H1 (cell line): ENCODE results near the gene VIM. TPM values are rescaled to one million over a fixed set of nuclear protein-coding genes. Genes with fewer than 3 reads are reported as not detected.

Experiments
- CTCF ChIA-PET: fragments of 300-600 bp; sonication (Branson Sonifier 250); formaldehyde crosslinking; loops from one replicate; lab custom pipeline; 2021; ENCODE audit not compliant: partially characterized antibody; lab: Charles Lee
- POLR2A ChIA-PET: fragments of 300-600 bp; sonication (Branson Sonifier 250); formaldehyde crosslinking; loops from one replicate; lab custom pipeline; 2021; ENCODE audit warnings: inconsistent platforms; ENCODE audit not compliant: partially characterized antibody; lab: Charles Lee
- DNase-seq, 2 experiments: peaks; one replicate each; pipeline versions ENCODE4 v3.0.0 to v3.0.0-alpha.2; 2010 to 2022; ENCODE audit warnings: low spot score in 2 of 2, low read depth in 1 of 2, mixed read lengths in 1 of 2
- FAIRE-seq: peaks from 2 replicates; lab custom pipeline; 2011; peaks lifted over from hg19 to GRCh38; lab: Jason Lieb, UNC
- H2AFZ ChIP-seq: 2 replicates; pipeline ENCODE4 v1.8.1; 2012; ENCODE audit warnings: low read length, inconsistent platforms
- H2AK5ac ChIP-seq: 2 replicates; pipeline ENCODE4 v1.6.1; 2013; ENCODE audit warnings: low read depth, low read length
- H2BK120ac ChIP-seq: replicated peaks from 2 replicates; pipeline ENCODE3; 2013; ENCODE audit warnings: low read depth, low read length, inconsistent platforms
- H2BK12ac ChIP-seq: 2 replicates; pipeline ENCODE4 v1.6.1; 2013; ENCODE audit warnings: low read depth, low read length
- H2BK15ac ChIP-seq: 2 replicates; pipeline ENCODE4 v1.6.1; 2013; ENCODE audit warnings: low read length
- H2BK20ac ChIP-seq: 2 replicates; pipeline ENCODE4 v1.6.1; 2013; ENCODE audit warnings: low read length
- H2BK5ac ChIP-seq: 2 replicates; pipeline ENCODE4 v1.6.1; 2013; ENCODE audit warnings: low read depth, low read length
- H3K14ac ChIP-seq: 2 replicates; pipeline ENCODE4 v1.6.1; 2013; ENCODE audit warnings: inconsistent platforms; ENCODE audit not compliant: insufficient read length
- H3K18ac ChIP-seq: 2 replicates; pipeline ENCODE4 v1.6.1; 2013; ENCODE audit warnings: low read length; ENCODE audit errors: extremely low read depth
- H3K23ac ChIP-seq: 2 replicates; pipeline ENCODE4 v1.6.1; 2013; ENCODE audit warnings: inconsistent platforms; ENCODE audit not compliant: insufficient read length
- H3K23me2 ChIP-seq: 2 replicates; pipeline ENCODE4 v1.6.1; 2013; ENCODE audit warnings: low read depth, low read length
- H3K27ac ChIP-seq: 2 replicates; pipeline ENCODE4 v1.6.1; 2011; ENCODE audit warnings: low read depth, low read length, inconsistent platforms
- H3K27me3 ChIP-seq, 4 experiments: replicated peaks in 1 of 4; 1 replicate in 1 of 4; 2 replicates in 3 of 4; pipeline versions ENCODE4 v1.6.1 to v1.8.1; 2011 to 2013; ENCODE audit warnings: low read length in 3 of 4, mild to moderate bottlenecking in 3 of 4, inconsistent platforms in 2 of 4, mixed read lengths in 2 of 4, moderate library complexity in 1 of 4; ENCODE audit not compliant: control insufficient read depth in 3 of 4, insufficient read depth in 3 of 4; ENCODE audit errors: extremely low read depth in 1 of 4
- H3K36me3 ChIP-seq, 4 experiments: 2 replicates each; pipeline versions ENCODE4 v1.6.1 to v1.8.1; 2011 to 2013; ENCODE audit warnings: mild to moderate bottlenecking in 4 of 4, low read length in 3 of 4, moderate library complexity in 2 of 4, control low read depth in 1 of 4, inconsistent platforms in 1 of 4; ENCODE audit not compliant: insufficient read depth in 4 of 4, control insufficient read depth in 2 of 4
- H3K4ac ChIP-seq: replicated peaks from 2 replicates; pipeline ENCODE3; 2013; ENCODE audit warnings: low read length, low read depth, mixed read lengths, inconsistent platforms; ENCODE audit not compliant: insufficient read length
- H3K4me1 ChIP-seq, 4 experiments: replicated peaks in 1 of 4; 1 replicate in 1 of 4; 2 replicates in 3 of 4; pipeline versions ENCODE4 v1.6.1 to v1.8.1; 2011 to 2013; ENCODE audit warnings: low read length in 3 of 4, inconsistent platforms in 2 of 4, mixed read lengths in 1 of 4; ENCODE audit not compliant: insufficient read depth in 4 of 4, control insufficient read depth in 3 of 4
- H3K4me2 ChIP-seq, 2 experiments: 2 replicates each; pipeline versions ENCODE4 v1.6.1 to v1.8.1; 2011 to 2013; ENCODE audit warnings: low read depth in 2 of 2, low read length in 2 of 2, control low read depth in 1 of 2, inconsistent platforms in 1 of 2, mild to moderate bottlenecking in 1 of 2; ENCODE audit not compliant: insufficient read depth in 1 of 2
- H3K4me3 ChIP-seq, 4 experiments: fragments of 200-600, 300-600 bp in 1 of 4; sonication (generic), shearing (Covaris generic), sonication (Bioruptor Twin) in 1 of 4; 2 replicates each; pipeline versions ENCODE4 v1.5.1 to v1.8.1; 2011 to 2016; ENCODE audit warnings: low read length in 4 of 4, low read depth in 3 of 4, control low read depth in 2 of 4, inconsistent platforms in 2 of 4, mild to moderate bottlenecking in 2 of 4, mixed read lengths in 1 of 4, moderate library complexity in 1 of 4; ENCODE audit not compliant: insufficient read depth in 2 of 4; ENCODE audit errors: extremely low read depth in 1 of 4
- H3K56ac ChIP-seq: replicated peaks from 2 replicates; pipeline ENCODE3; 2013; ENCODE audit warnings: low read depth, mild to moderate bottlenecking, mixed read lengths, low read length, inconsistent platforms; ENCODE audit not compliant: insufficient read length
- H3K79me1 ChIP-seq: 2 replicates; pipeline ENCODE4 v1.6.1; 2013; ENCODE audit warnings: low read depth, low read length, control low read depth
- H3K79me2 ChIP-seq, 2 experiments: 2 replicates each; pipeline versions ENCODE4 v1.6.1 to v1.8.1; 2012 to 2013; ENCODE audit warnings: low read length in 2 of 2, mild to moderate bottlenecking in 2 of 2, inconsistent platforms in 1 of 2; ENCODE audit not compliant: insufficient read depth in 2 of 2, control insufficient read depth in 1 of 2
- H3K9ac ChIP-seq, 4 experiments: replicated peaks in 1 of 4; 1 replicate in 1 of 4; 2 replicates in 3 of 4; pipeline versions ENCODE4 v1.6.1 to v1.8.1; 2011 to 2013; ENCODE audit warnings: low read depth in 3 of 4, low read length in 3 of 4, control low read depth in 2 of 4, mild to moderate bottlenecking in 2 of 4, moderate library complexity in 2 of 4, inconsistent platforms in 1 of 4; ENCODE audit errors: extremely low read depth in 1 of 4
- H3K9me3 ChIP-seq, 2 experiments: 2 replicates each; pipeline versions ENCODE4 v1.6.1 to v1.8.1; 2012 to 2013; ENCODE audit warnings: mild to moderate bottlenecking in 2 of 2, moderate library complexity in 2 of 2, control low read depth in 1 of 2, inconsistent platforms in 1 of 2, low read depth in 1 of 2, low read length in 1 of 2, mixed read lengths in 1 of 2; ENCODE audit not compliant: insufficient read depth in 2 of 2
- H4K20me1 ChIP-seq, 2 experiments: replicated peaks in 1 of 2; 2 replicates each; pipeline versions ENCODE3 to v1.8.1; 2011 to 2013; ENCODE audit warnings: inconsistent platforms in 2 of 2, low read length in 2 of 2, mild to moderate bottlenecking in 1 of 2; ENCODE audit not compliant: insufficient read depth in 2 of 2, control insufficient read depth in 1 of 2
- H4K5ac ChIP-seq: 2 replicates; pipeline ENCODE4 v1.6.1; 2013; ENCODE audit warnings: low read length, low read depth, mixed read lengths, inconsistent platforms; ENCODE audit not compliant: insufficient read length
- H4K8ac ChIP-seq: 2 replicates; pipeline ENCODE4 v1.8.0; 2013; ENCODE audit warnings: mild to moderate bottlenecking, moderate library complexity, low read length, inconsistent platforms; ENCODE audit not compliant: insufficient read depth; ENCODE audit errors: extremely low read depth
- H4K91ac ChIP-seq: replicated peaks from 2 replicates; pipeline ENCODE3; 2013; ENCODE audit warnings: low read length, mixed read lengths, inconsistent platforms; ENCODE audit not compliant: insufficient read length
- BACH1 ChIP-seq: IDR thresholded peaks from 2 replicates; pipeline ENCODE4 v1.6.1; 2012; ENCODE audit warnings: low read length, improper control_type of control experiment
- BRCA1 ChIP-seq: IDR thresholded peaks from 2 replicates; pipeline ENCODE4 v1.6.1; 2012; ENCODE audit warnings: low read depth, low read length, improper control_type of control experiment
- CBX8 ChIP-seq: fragments of 300-800, 300-1000 bp; sonication (generic); IDR thresholded peaks from 2 replicates; pipeline ENCODE4 v1.7.1; 2016; ENCODE audit warnings: low read depth, low read length, borderline replicate concordance
- CHD1 ChIP-seq: IDR thresholded peaks from 2 replicates; pipeline ENCODE4 v1.6.1; 2012; ENCODE audit warnings: low read depth, low read length, improper control_type of control experiment
- CHD2 ChIP-seq: IDR thresholded peaks from 2 replicates; pipeline ENCODE4 v1.6.1; 2012; ENCODE audit warnings: low read length, improper control_type of control experiment
- CREB1 ChIP-seq: IDR thresholded peaks from 2 replicates; pipeline ENCODE4 v1.6.1; 2012; ENCODE audit warnings: inconsistent platforms
- E2F6 ChIP-seq: IDR thresholded peaks from 2 replicates; pipeline ENCODE4 v1.6.1; 2012; ENCODE audit warnings: inconsistent platforms
- EZH2 ChIP-seq: fragments of 200-600 bp; sonication (generic); IDR thresholded peaks from 2 replicates; pipeline ENCODE4 v1.7.1; 2012; ENCODE audit warnings: low read depth, mild to moderate bottlenecking, moderate library complexity, low read length, inconsistent platforms; ENCODE audit not compliant: severe bottlenecking
- MAX ChIP-seq: IDR thresholded peaks from 2 replicates; pipeline ENCODE4 v1.6.1; 2012; ENCODE audit warnings: inconsistent platforms
- NRF1 ChIP-seq: IDR thresholded peaks from 2 replicates; pipeline ENCODE4 v1.6.1; 2011; ENCODE audit warnings: mild to moderate bottlenecking, low read depth, low read length, improper control_type of control experiment
- PHF8 ChIP-seq: fragments of 200-600 bp; sonication (generic); conservative IDR thresholded peaks from 2 replicates; pipeline ENCODE4 v1.7.1; 2012; ENCODE audit warnings: low read depth, mild to moderate bottlenecking, inconsistent platforms, low read length, moderate library complexity
- RBBP5 ChIP-seq: IDR thresholded peaks from 2 replicates; pipeline ENCODE4 v1.7.1; 2012; ENCODE audit warnings: low read depth, mild to moderate bottlenecking, inconsistent platforms, low read length, moderate library complexity, borderline replicate concordance
- SP1 ChIP-seq: IDR thresholded peaks from 2 replicates; pipeline ENCODE4 v1.6.1; 2011; ENCODE audit warnings: low read depth, low read length
- TAF7 ChIP-seq: optimal IDR thresholded peaks from 2 replicates; pipeline ENCODE3; 2011; ENCODE audit warnings: low read depth, mild to moderate bottlenecking, inconsistent platforms, low read length, moderate library complexity, borderline replicate concordance
- YY1 ChIP-seq: IDR thresholded peaks from 2 replicates; pipeline ENCODE4 v1.6.1; 2011; ENCODE audit warnings: low read depth, mild to moderate bottlenecking, low read length
- WGBS, 2 experiments: shearing (Covaris generic) in 1 of 2; methylation state at CpG; one replicate each; pipeline versions ENCODE4 v1.1.6 to v1.1.7; 2013 to 2015; ENCODE audit warnings: low lambda C conversion rate in 2 of 2, mixed read lengths in 2 of 2, inconsistent platforms in 1 of 2, low coverage in 1 of 2, missing lambda C conversion rate in 1 of 2; ENCODE audit not compliant: insufficient replicate concordance in 2 of 2, insufficient coverage in 1 of 2, insufficient read length in 1 of 2; ENCODE audit errors: extremely low coverage in 1 of 2, missing lambda C conversion rate in 1 of 2; 5-methylcytosine and 5-hydroxymethylcytosine counted together
- polyA plus RNA-seq, 7 experiments: library from polyadenylated mRNA; depleted of rRNA in 3 of 7; stranded (reverse) in 5 of 7; unstranded in 2 of 7; fragments of >200 nt in 5 of 7; fragments of 200-250 nt in 2 of 7; gene quantifications; 1 replicate in 5 of 7; 2 replicates in 1 of 7; 4 replicates in 1 of 7; pipeline versions ENCODE4 v1.2.1 to v1.2.3, GENCODE V29; 2011 to 2013; ENCODE audit warnings: missing spikeins in 2 of 7, mixed read lengths in 2 of 7
- total RNA-seq: library from RNA; stranded (reverse); fragmentation: NEBNext Ultra II Directional; extraction: Animal tissue kit (Norgen Biotek cat#: 25700); gene quantifications from 2 replicates; pipeline ENCODE4 v1.2.1, GENCODE V29; 2021

VIM gene
- total and polyA plus RNA-seq, 2 of the 8 experiments (the other 6 are each of a cell fraction or from before 2014, with no cell fraction given), result 347 to 372 TPM

DNA sequence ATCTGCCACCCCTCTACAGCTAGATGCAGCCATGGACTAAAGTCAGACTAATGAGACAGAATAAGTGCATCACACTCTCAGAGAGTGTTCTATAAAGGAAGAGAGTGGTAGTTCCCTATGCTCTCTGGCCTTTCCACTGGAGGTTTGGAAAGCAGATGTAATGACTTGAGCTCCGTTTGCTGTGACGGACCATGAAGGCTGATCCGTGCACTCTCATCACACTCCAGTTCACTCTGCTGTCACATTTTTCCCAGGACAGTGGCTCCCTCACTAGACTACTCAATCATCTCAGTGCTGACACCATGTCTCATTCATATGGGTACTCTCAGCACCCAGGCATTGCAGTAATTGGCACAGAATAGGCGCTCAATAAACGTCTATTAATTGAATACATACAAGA, 46.9 kb upstream of the VIM start:
- H3K23ac ChIP-seq, result no peak overlapping the region
- WGBS, 2 experiments, result 90% methylated on average over 5 of the region's 5 CpGs; no CpG with 5 or more reads in 1 of the 2 experiments
- no peaks in the 10 kb centered on the region; the same call in 1 of the 2 replicates for H3K79me1 ChIP-seq
- H3K14ac ChIP-seq, result no peak overlapping the region
- H3K27me3 ChIP-seq, result no peaks in the 10 kb centered on the region
- H3K9ac ChIP-seq, result no peak overlapping the region
- H3K23me2 ChIP-seq, result no peaks in the 10 kb centered on the region; the same call in 1 of the 2 replicates
- no peak overlapping the region for H3K27ac ChIP-seq
- no peaks in the 10 kb centered on the region for H3K36me3 ChIP-seq
- no peak overlapping the region for H4K5ac ChIP-seq
- POLR2A ChIA-PET, result no interaction called here
- H3K18ac ChIP-seq, result no peak overlapping the region
- CTCF ChIA-PET, result interaction anchor here (0.5 to 1.7 kb wide), 7 partner anchors 8 to 289 kb away, joined by 3 to 6 read pairs (median 3); no protein-coding TSS in a partner anchor
- H2BK5ac ChIP-seq, result no peak overlapping the region
- peaks cover 0 to 8% of the 10 kb centered on the region in 2 experiments; a peak in 3 of 4 replicates for H3K79me2 ChIP-seq
- H2AK5ac ChIP-seq, result no peak overlapping the region; the same call in 1 of the 2 replicates
- no peak overlapping the region for H4K91ac ChIP-seq
- FAIRE-seq (no peak), DNase-seq (no peak)
- H2BK20ac ChIP-seq, result no peak overlapping the region
- no peak overlapping the region for H2BK15ac ChIP-seq
- no peaks in the 10 kb centered on the region for H3K9me3 ChIP-seq
- no peak for TF ChIP-seq CHD2
- no peak for TF ChIP-seq TAF7
- TF ChIP-seq E2F6, result no peak
- no peak for TF ChIP-seq CHD1
- no peak for TF ChIP-seq MAX
- no peak for TF ChIP-seq BACH1
- TF ChIP-seq RBBP5, result no peak
- no peak for TF ChIP-seq EZH2
- TF ChIP-seq SP1, result no peak
- TF ChIP-seq CREB1, result no peak
- TF ChIP-seq BRCA1, result no peak
- no peak for TF ChIP-seq NRF1
- TF ChIP-seq CBX8, result no peak
- no peak for TF ChIP-seq PHF8
- TF ChIP-seq YY1, result no peak
- H3K56ac ChIP-seq, result no peak overlapping the region
- H4K8ac ChIP-seq, result no peak overlapping the region
- no peak overlapping the region for H3K4me3 ChIP-seq
- H2AFZ ChIP-seq, result no peak overlapping the region
- no peak overlapping the region for H3K4ac ChIP-seq
- peaks cover 0 to 3% (median 0%) of the 10 kb centered on the region in 4 experiments; a peak in 3 of 7 replicates for H3K4me1 ChIP-seq
- no peak overlapping the region for H2BK120ac ChIP-seq
- no peak overlapping the region for H2BK12ac ChIP-seq
- no peaks in the 10 kb centered on the region for H4K20me1 ChIP-seq
- H3K4me2 ChIP-seq, result no peak overlapping the region
